Urinary bladder (tissue), 4 donors: ENCODE data around the gene HECTD2. TPM values are rescaled to one million over a fixed set of nuclear protein-coding genes. Genes with fewer than 3 reads are reported as not detected.
"Not testable (repeated sequence)": the region's sequence is repeated elsewhere in the genome, so short reads cannot be mapped to it uniquely, and the experiment has no call there.

Source experiments
- DNase-seq: peaks from one replicate; pipeline ENCODE4 v3.0.0-alpha.2; 2015; ENCODE audit errors: extremely low spot score
- H3K27ac ChIP-seq: one replicate; pipeline ENCODE4 v1.5.1; 2013; ENCODE audit warnings: low read depth, mild to moderate bottlenecking, moderate library complexity
- H3K36me3 ChIP-seq: one replicate; pipeline ENCODE4 v1.6.1; 2013; ENCODE audit warnings: mild to moderate bottlenecking, moderate library complexity; ENCODE audit not compliant: insufficient read depth
- H3K4me1 ChIP-seq: one replicate; pipeline ENCODE4 v1.6.1; 2013; ENCODE audit warnings: mild to moderate bottlenecking, moderate library complexity; ENCODE audit not compliant: insufficient read depth
- H3K4me3 ChIP-seq: one replicate; pipeline ENCODE4 v1.5.1; 2013; ENCODE audit warnings: low read depth, low read length
- WGBS: extraction: QIAGEN DNeasy Blood & Tissue Kit; methylation state at CpG from one replicate; pipeline ENCODE4 v1.1.7; 2013; 5-methylcytosine and 5-hydroxymethylcytosine counted together
- polyA plus RNA-seq: library from polyadenylated mRNA; stranded (reverse); fragments of 200-250 nt; gene quantifications from one replicate; pipeline ENCODE4 v1.2.3, GENCODE V29; 2013
- total RNA-seq: library from RNA; depleted of rRNA; stranded (reverse); fragments of >200 nt; gene quantifications from one replicate; pipeline ENCODE4 v1.2.3, GENCODE V29; 2014
- donor health status: healthy with polysubstance abuse.
- donor health status: healthy.

Gene HECTD2
- total and polyA plus RNA-seq, 2 donors, result 11.9 to 100 TPM

GRCh38 chr10:91433620-91434019, 23.5 kb downstream of the HECTD2 start:
- DNase-seq, result no peak

GRCh38 chr10:91434041-91434440, 23.9 kb downstream of the HECTD2 start:
- no peak for DNase-seq
- H3K36me3 ChIP-seq, result no peaks in the 10 kb centered on the region
- H3K4me3 ChIP-seq, result no peak overlapping the region
- no peak overlapping the region for H3K27ac ChIP-seq
- H3K4me1 ChIP-seq, result no peaks in the 10 kb centered on the region
- 41% methylated on average over 1 of the region's 1 CpG for WGBS

More at GRCh38 chr10:91433620-91434019, 23.5 kb downstream of the HECTD2 start:
- Histone ChIP-seq H3K4me3 (no peak overlapping the region), H3K4me1 (no peaks in the 10 kb centered on the region), H3K36me3 (no peaks in the 10 kb centered on the region), H3K27ac (no peak overlapping the region)
- 56% methylated on average over 2 of the region's 2 CpGs for WGBS

DNA sequence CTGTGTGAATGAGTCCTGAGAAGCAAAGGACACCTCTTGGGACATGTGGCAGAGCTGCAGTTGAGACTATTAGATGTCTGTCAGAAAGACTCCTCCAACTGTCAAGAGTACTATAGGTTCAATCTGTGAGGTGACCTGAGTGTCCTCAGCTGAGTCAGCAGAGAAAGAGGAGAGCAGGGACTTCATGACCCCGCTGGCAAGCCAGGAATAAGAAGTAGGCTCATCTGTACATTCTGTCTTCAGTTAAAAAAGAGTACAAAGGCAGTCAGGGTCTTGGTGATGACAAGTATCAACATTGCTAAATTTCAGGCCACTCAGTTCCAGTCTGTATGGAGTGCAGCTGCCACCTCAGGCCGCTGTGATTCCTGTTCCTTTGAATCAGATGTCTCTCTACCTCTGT, 25.1 kb downstream of the HECTD2 start:
- no peak for DNase-seq
- Histone ChIP-seq H3K4me1 (no peaks in the 10 kb centered on the region), H3K36me3 (no peaks in the 10 kb centered on the region), H3K27ac (no peak overlapping the region), H3K4me3 (no peak overlapping the region)
- WGBS, result 92% methylated on average over 2 of the region's 2 CpGs

- WGBS, result 96% methylated on average over 2 of the region's 2 CpGs
- H3K36me3 ChIP-seq, H3K4me1 ChIP-seq, DNase-seq, H3K4me3 ChIP-seq, H3K27ac ChIP-seq: not testable (repeated sequence)
Observed at GRCh38 chr10:91438228-91438627, 28.1 kb downstream of the HECTD2 start.

- Histone ChIP-seq H3K27ac (no peak overlapping the region), H3K4me3 (no peak overlapping the region), H3K4me1 (no peaks in the 10 kb centered on the region), H3K36me3 (no peaks in the 10 kb centered on the region)
- WGBS, result 55% methylated on average over 6 of the region's 6 CpGs
- DNase-seq, result no peak
Observed at GRCh38 chr10:91444211-91445182, 34.4 kb downstream of the HECTD2 start.

GRCh38 chr10:91452063-91452462, 41.9 kb downstream of the HECTD2 start:
- Histone ChIP-seq H3K4me3 (no peak overlapping the region), H3K4me1 (no peaks in the 10 kb centered on the region), H3K27ac (no peak overlapping the region), H3K36me3 (no peaks in the 10 kb centered on the region)
- DNase-seq, result no peak

- Histone ChIP-seq H3K27ac (no peak overlapping the region), H3K4me1 (no peaks in the 10 kb centered on the region), H3K4me3 (no peak overlapping the region), H3K36me3 (no peaks in the 10 kb centered on the region)
- DNase-seq, result no peak
Observed at GRCh38 chr10:91453535-91453934, 43.4 kb downstream of the HECTD2 start.

DNA sequence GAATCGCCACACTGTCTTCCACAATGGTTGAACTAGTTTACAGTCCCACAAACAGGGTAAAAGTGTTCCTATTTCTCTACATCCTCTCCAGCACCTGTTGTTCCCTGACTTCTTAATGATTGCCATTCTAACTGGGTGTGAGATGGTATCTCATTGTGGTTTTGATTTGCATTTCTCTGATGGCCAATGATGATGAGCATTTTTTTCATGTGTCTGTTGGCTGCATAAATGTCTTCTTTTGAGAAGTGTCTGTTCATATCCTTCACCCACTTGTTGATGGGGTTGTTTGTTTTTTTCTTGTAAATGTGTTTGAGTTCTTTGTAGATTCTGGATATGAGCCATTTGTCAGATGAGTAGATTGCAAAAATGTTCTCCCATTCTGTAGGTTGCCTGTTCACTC, 45.0 kb downstream of the HECTD2 start:
- H3K36me3 ChIP-seq, result not testable (repeated sequence)

GRCh38 chr10:91460681-91461080, 50.5 kb downstream of the HECTD2 start:
- no peaks in the 10 kb centered on the region for H3K4me1 ChIP-seq
- no peak overlapping the region for H3K27ac ChIP-seq
- H3K36me3 ChIP-seq, result no peaks in the 10 kb centered on the region
- H3K4me3 ChIP-seq, result no peak overlapping the region
- WGBS, result 48% methylated on average over 3 of the region's 3 CpGs
- DNase-seq, result no peak

More for the DNA sequence above, 45.0 kb downstream of the HECTD2 start:
- not testable (repeated sequence) for H3K4me3 ChIP-seq, H3K4me1 ChIP-seq, DNase-seq, H3K27ac ChIP-seq
- 96% methylated on average over 1 of the region's 1 CpG for WGBS

DNA sequence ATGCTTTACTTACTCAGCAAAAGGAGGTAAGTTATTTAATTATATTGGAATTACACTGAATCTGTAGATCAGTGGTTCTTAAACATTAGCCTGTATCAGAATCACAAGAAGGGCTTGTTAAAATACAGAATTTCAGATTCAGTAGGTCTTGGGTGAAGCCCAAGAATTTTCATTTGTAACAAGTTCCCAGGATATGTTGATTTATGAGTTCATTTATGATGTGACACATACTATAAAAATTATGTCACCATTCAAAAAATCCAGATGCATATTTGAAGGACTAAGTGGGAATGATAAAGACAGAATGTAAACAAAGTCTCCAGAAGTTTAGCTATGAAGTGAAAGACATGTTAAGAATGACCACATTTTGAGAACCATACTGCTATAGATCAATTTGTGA, 52.3 kb downstream of the HECTD2 start:
- no peak for DNase-seq
- Histone ChIP-seq H3K4me3 (no peak overlapping the region), H3K27ac (no peak overlapping the region), H3K4me1 (no peaks in the 10 kb centered on the region), H3K36me3 (no peaks in the 10 kb centered on the region)

DNA sequence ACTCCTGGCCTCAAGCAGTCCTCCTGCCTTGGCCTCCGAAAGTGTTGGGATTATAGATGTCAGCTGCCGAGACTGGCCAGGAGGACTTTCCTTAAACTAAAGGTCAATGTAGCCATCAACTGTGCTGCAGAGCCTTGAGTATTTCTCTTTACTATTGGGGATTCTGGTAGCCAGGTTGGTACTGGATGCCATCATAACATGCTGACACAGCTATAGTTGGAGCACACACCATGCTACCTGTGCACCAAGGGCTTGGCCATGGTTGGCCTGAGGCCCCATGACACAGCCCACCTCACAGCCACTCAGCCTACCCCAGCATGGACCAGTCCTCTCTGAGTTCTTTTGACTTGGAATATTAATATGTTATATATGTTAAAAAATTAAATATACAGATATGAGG, 54.4 kb downstream of the HECTD2 start:
- no peak for DNase-seq
- Histone ChIP-seq H3K27ac (no peak overlapping the region), H3K4me1 (no peaks in the 10 kb centered on the region), H3K36me3 (no peaks in the 10 kb centered on the region), H3K4me3 (no peak overlapping the region)
- over 99% methylated on average over 2 of the region's 2 CpGs for WGBS

- Histone ChIP-seq H3K4me3 (no peak overlapping the region), H3K36me3 (no peaks in the 10 kb centered on the region), H3K4me1 (no peaks in the 10 kb centered on the region), H3K27ac (no peak overlapping the region)
- no peak for DNase-seq
- 98% methylated on average over 1 of the region's 1 CpG for WGBS
Observed at GRCh38 chr10:91465261-91465660, 55.1 kb downstream of the HECTD2 start.

DNA sequence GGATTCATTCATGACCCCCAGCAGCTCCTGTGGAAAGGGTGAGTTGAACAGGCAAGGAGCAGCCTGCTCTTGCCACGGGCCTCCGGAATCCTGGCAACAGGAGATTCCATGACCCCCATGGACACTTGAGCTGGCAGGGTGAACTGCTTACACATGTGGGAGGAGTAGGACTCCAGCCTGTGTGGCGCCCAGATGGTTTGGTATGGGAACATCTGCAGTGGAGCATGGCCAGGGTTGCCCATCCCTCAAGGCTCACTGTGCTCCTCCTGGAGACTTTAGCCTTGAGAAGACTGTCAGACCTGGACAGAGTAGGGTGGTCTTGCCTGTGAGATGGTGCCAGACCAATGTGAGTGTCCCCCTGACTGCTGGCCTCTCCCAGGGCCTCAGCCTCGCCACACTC, 57.0 kb downstream of the HECTD2 start:
- Histone ChIP-seq H3K4me1 (no peaks in the 10 kb centered on the region), H3K36me3 (no peaks in the 10 kb centered on the region), H3K27ac (no peak overlapping the region), H3K4me3 (no peak overlapping the region)
- 97% methylated on average over 4 of the region's 4 CpGs for WGBS
- DNase-seq, result no peak

DNA sequence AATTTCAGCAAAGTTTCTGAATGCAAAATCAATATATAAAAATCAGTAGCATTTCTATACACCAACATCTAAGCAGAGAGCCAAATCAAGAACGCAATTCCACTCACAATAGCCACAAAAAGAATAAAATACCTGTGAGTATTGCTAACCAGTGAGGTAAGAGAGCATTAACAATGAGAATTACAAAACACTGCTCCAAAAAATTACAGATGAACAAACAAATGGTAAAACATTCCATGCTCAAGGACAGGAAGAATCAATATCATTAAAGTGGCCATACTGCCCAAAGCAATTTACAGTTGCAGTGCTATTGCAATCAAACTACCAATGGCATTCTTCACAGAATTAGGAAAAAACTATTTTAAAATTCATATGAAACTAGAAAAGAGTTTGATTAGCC, 61.5 kb downstream of the HECTD2 start:
- no peaks in the 10 kb centered on the region for H3K36me3 ChIP-seq
- WGBS, result 93% methylated on average over 1 of the region's 1 CpG
- no peak overlapping the region for H3K27ac ChIP-seq
- no peak overlapping the region for H3K4me3 ChIP-seq
- H3K4me1 ChIP-seq, result no peaks in the 10 kb centered on the region
- no peak for DNase-seq
